GM12874 (cell line): Measurements from ENCODE around the gene TMEM18.

ENCODE experiments used
- CTCF ChIP-seq: IDR thresholded peaks from 2 replicates; pipeline ENCODE4 v1.5.1; 2011; ENCODE audit warnings: low read depth, mild to moderate bottlenecking, control low read depth, low read length, moderate library complexity; ENCODE audit not compliant: insufficient read depth

The TMEM18 gene

GRCh38 chr2:705971-706511, 28.8 kb upstream of the TMEM18 start:
- TF ChIP-seq CTCF, result no peak

DNA sequence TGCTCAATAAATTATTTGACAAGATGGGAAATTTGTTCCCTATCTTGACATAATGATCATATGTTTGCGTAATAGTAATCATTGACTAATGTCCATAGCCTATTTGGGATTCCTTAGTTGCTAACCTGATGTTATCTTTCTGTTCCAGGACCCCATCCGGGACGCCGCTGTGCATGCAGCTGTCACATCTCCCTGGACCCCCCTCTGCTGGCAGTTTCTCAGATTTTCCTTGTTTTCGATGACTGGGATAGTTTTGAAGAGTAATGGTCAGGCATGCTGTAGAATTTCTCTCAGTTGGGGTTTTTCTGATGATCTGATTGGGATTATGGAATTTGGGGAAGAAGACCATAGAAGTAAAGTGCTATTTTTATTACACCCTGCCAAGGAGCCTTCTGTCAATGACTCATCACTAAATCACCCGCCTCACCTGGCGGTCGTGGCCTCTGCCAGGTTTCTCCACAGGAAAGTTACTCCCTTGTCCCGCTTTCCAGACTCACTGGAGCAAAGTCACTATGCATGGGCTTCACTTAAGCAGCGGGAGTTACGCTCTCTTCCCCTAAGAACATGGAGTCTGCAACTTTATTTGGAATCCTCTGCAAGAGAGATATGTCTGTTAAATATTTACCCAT, 19.9 kb upstream of the TMEM18 start:
- TF ChIP-seq CTCF, result no peak

DNA sequence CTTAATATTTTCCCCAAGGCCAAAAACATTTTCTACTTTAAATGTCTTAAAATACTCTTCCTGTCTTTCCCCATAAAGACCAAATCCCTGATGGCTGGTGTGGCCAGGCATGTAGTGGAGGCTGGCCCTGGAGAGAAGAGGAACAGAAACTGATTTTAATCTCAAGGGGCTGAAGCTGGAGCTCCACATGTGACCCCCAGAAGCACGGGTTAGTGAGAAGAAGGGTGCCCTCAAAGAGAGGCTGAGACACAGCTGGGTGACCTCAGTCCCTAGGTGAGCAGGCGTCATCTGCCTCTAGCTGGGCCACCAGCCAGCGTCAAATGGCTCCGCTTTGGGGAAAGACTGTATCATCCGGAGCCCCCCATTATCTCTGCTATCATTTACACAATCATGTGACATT, 19.3 kb upstream of the TMEM18 start:
- TF ChIP-seq CTCF, result no peak

DNA sequence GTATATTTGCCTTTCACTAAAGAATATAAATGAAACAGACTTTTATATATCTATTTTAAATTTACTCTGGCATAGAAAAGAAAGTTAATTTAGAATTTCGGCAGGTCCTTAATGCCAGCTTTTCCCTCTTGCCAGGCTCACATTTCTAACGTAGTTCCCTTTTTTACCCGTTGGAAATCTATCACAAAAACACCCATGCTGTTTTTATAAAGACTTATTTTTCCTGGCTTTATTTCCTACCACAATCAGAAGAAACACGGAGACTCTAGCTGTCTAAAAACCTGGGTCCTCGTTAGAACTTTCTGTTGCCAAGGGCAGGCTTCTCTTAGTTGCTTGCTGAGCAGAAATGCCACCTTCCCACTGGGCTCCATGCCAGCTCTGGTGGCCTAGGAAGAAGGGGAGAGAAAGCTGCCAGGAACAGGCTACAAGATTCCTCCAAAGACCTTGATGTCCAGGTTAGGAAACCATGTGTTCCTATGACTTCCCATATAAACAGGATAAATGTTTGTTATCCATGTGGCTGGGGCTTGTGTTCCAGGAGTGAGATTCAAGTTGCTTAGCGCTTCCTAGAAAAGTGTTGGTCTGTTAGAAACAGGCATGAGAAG, 17.8 kb upstream of the TMEM18 start:
- no peak for TF ChIP-seq CTCF

- no peak for TF ChIP-seq CTCF
Measured at GRCh38 chr2:694174-694573, 17.0 kb upstream of the TMEM18 start.

GRCh38 chr2:693606-694005, 16.4 kb upstream of the TMEM18 start:
- no peak for TF ChIP-seq CTCF

DNA sequence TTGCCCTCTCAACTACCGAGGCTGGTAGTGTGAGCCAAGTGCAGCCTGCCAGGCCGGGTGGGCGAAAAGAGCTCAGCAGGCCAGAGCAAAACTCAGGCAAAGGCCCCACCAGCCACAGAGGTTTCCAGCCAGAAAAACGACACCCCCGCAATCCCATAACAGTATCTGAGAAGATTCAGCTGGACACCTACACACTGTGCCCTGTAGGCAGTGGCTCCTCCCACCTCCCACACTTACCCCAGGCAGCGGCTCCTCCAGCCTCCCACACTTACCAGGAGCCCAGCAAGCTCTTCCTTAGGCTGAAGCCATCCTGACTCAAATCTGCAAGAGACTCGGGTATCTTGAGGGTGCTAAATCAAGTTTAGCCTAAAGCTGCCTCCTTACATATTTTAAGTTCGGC, 15.6 kb upstream of the TMEM18 start:
- no peak for TF ChIP-seq CTCF
